HUES64 (cell line): ENCODE measurements around the gene KIF20B.
"Not testable (repeated sequence)": the region's sequence is repeated elsewhere in the genome, so short reads cannot be mapped to it uniquely, and the experiment has no call there.

Experiments used
- H3K27ac ChIP-seq: 2 replicates; pipeline ENCODE4 v1.7.0; 2013; ENCODE audit warnings: low read depth, low read length, inconsistent platforms
- H3K27me3 ChIP-seq: 2 replicates; pipeline ENCODE4 v1.6.1; 2013; ENCODE audit warnings: mild to moderate bottlenecking, low read length; ENCODE audit not compliant: insufficient read depth
- H3K36me3 ChIP-seq: 2 replicates; pipeline ENCODE4 v1.6.1; 2013; ENCODE audit warnings: mild to moderate bottlenecking, low read length; ENCODE audit not compliant: insufficient read depth
- H3K4me1 ChIP-seq: 2 replicates; pipeline ENCODE4 v1.6.1; 2013; ENCODE audit warnings: mild to moderate bottlenecking, low read length, moderate library complexity; ENCODE audit not compliant: insufficient read depth
- H3K4me3 ChIP-seq: 2 replicates; pipeline ENCODE4 v1.5.1; 2013; ENCODE audit warnings: mild to moderate bottlenecking, low read length, moderate library complexity
- H3K9ac ChIP-seq: 2 replicates; pipeline ENCODE4 v1.6.1; 2013; ENCODE audit warnings: mild to moderate bottlenecking, low read depth, low read length
- H3K9me3 ChIP-seq: 2 replicates; pipeline ENCODE4 v1.6.1; 2013; ENCODE audit warnings: low read depth, low read length; ENCODE audit not compliant: insufficient read depth
- WGBS: fragments of 150-250, 120-280 bp; methylation state at CpG from one replicate; pipeline ENCODE4 v1.1.7; 2013; ENCODE audit warnings: missing lambda C conversion rate; 5-methylcytosine and 5-hydroxymethylcytosine counted together

Gene KIF20B

DNA sequence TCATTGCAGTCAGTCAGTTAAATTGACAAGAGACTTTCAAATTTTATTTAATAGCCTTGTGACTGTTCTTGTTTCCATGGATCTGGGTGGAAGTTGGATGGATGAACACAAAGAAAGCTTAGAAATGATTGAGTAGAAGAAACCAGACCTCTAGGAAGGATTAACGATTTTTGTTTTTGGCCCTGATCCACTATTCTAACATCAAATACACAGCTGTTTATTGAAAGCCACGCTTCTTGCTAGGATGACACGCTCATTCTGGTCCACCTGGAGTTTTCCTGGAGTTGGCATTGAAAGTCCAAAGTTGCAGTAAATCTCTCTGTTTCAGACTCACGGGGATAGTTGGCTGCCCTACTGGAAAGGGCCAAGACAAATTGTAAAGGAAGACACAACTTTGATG is 108.4 kb downstream of the KIF20B start:
- H3K27me3 ChIP-seq, result no peaks in the 10 kb centered on the region
- no peaks in the 10 kb centered on the region for H3K36me3 ChIP-seq
- H3K9ac ChIP-seq, result no peak overlapping the region
- whole genome bisulfite sequencing, result 94% methylated on average over 4 of the region's 4 CpGs
- no peaks in the 10 kb centered on the region for H3K9me3 ChIP-seq
- H3K4me3 ChIP-seq, result no peak overlapping the region
- no peak overlapping the region for H3K27ac ChIP-seq
- no peaks in the 10 kb centered on the region for H3K4me1 ChIP-seq

DNA sequence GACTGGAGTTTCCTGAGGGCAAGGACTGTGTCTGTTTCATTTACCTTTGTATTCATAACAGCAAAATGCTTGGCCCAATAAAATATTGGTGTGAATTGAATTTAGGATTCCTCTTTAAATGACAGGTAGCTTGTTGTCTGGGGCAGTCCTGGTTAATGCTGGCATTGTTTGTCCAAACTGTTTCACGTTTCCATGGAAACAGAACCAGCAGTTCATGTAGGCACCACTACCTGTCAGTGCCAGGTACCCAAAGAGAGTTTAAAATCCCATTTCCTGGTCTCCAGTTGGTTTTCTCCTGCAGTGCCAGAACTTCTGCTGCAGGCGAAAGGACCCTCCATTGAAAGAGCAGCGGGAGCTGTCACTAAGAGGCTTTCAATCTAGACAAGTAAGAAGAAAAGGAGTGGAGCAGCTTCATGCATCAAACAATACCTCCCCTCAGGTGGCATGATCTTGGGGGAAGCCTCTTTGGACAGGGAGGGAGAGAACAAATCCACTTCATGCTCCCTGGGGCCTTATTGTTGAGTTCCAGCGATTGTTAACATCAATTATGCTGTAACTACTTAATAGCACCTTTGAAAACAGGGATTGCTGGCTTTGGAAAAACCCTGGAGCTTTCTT is 109.6 kb downstream of the KIF20B start:
- Histone ChIP-seq H3K27ac (no peak overlapping the region), H3K9ac (no peak overlapping the region), H3K9me3 (no peaks in the 10 kb centered on the region), H3K27me3 (no peaks in the 10 kb centered on the region), H3K4me1 (no peaks in the 10 kb centered on the region), H3K4me3 (no peak overlapping the region), H3K36me3 (no peaks in the 10 kb centered on the region)
- WGBS, result 70% methylated on average over 4 of the region's 4 CpGs

GRCh38 chr10:89813546-89813945 is 112.2 kb downstream of the KIF20B start:
- no peaks in the 10 kb centered on the region for H3K27me3 ChIP-seq
- no peak overlapping the region for H3K9ac ChIP-seq
- H3K27ac ChIP-seq, result no peak overlapping the region
- no peaks in the 10 kb centered on the region for H3K36me3 ChIP-seq
- H3K4me3 ChIP-seq, result no peak overlapping the region
- WGBS, result 77% methylated on average over 3 of the region's 3 CpGs
- no peaks in the 10 kb centered on the region for H3K4me1 ChIP-seq
- peaks cover 3% of the 10 kb centered on the region; the same call in 1 of the 2 replicates for H3K9me3 ChIP-seq

DNA sequence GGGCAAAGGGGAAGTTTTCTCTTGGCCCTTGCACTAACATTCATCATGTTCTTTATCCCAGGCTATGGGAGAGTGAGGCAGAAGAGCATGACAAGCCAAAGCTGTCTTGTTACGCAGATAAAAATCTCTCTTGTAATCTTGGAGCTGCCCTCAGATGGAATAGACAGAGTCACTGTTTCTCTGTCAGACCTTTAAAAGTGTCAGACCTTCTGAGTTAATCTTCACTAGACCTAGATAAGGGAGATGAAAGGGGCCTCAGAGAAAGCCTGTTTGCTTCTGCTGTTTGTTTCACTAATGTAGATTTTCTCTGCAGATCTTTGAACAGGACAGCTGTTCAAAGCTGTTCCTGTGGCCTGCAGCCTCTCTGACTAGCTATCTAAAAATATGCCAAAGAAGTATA is 112.9 kb downstream of the KIF20B start:
- H3K36me3 ChIP-seq, result no peaks in the 10 kb centered on the region
- peaks cover 5% of the 10 kb centered on the region; the same call in 1 of the 2 replicates for H3K9me3 ChIP-seq
- 92% methylated on average over 1 of the region's 1 CpG for WGBS
- H3K4me1 ChIP-seq, result no peaks in the 10 kb centered on the region
- H3K27ac ChIP-seq, result no peak overlapping the region
- H3K4me3 ChIP-seq, result no peak overlapping the region
- H3K27me3 ChIP-seq, result no peaks in the 10 kb centered on the region
- no peak overlapping the region for H3K9ac ChIP-seq

- H3K4me1 ChIP-seq, result no peaks in the 10 kb centered on the region
- H3K9me3 ChIP-seq, result peaks cover 7% of the 10 kb centered on the region; the same call in 1 of the 2 replicates
- no peak overlapping the region for H3K27ac ChIP-seq
- no peaks in the 10 kb centered on the region for H3K36me3 ChIP-seq
- 93% methylated on average over 5 of the region's 5 CpGs for WGBS
- no peak overlapping the region for H3K4me3 ChIP-seq
- H3K27me3 ChIP-seq, result no peaks in the 10 kb centered on the region
- no peak overlapping the region for H3K9ac ChIP-seq
Measured at GRCh38 chr10:89815049-89815853, 113.9 kb downstream of the KIF20B start.

- not testable (repeated sequence) for H3K4me1 ChIP-seq, H3K9ac ChIP-seq, H3K36me3 ChIP-seq, H3K27ac ChIP-seq, H3K4me3 ChIP-seq, H3K9me3 ChIP-seq, H3K27me3 ChIP-seq
- 92% methylated on average over 3 of the region's 3 CpGs for WGBS
Measured at GRCh38 chr10:89819008-89819407, 117.6 kb downstream of the KIF20B start.
